HL-60 (cell line): ENCODE data around the gene NOS3.

Experiments
- DNase-seq, 2 experiments: peaks; one replicate each; pipeline ENCODE4 v3.0.0-alpha.2; 2010 to 2020; ENCODE audit warnings: low read depth in 1 of 2, low spot score in 1 of 2
- H3K27ac ChIP-seq: fragments of 250-450 bp; sonication (Bioruptor Pico); replicated peaks from 2 replicates; pipeline ENCODE4 v1.5.1; 2020; ENCODE audit warnings: mild to moderate bottlenecking, moderate library complexity
- H3K27me3 ChIP-seq: fragments of 250-450 bp; sonication (Bioruptor Pico); 2 replicates; pipeline ENCODE4 v1.5.1; 2021; ENCODE audit warnings: mild to moderate bottlenecking, moderate library complexity; ENCODE audit not compliant: insufficient read depth, poor library complexity, severe bottlenecking
- H3K4me3 ChIP-seq: replicated peaks from 2 replicates; pipeline ENCODE4 v1.5.1; 2011; ENCODE audit warnings: mild to moderate bottlenecking, control low read depth, low read length; ENCODE audit not compliant: insufficient read depth
- CTCF ChIP-seq: IDR thresholded peaks from one replicate; pipeline ENCODE4 v1.5.1; 2011; ENCODE audit warnings: low read length, control low read depth, inconsistent platforms; ENCODE audit not compliant: insufficient read depth
- GABPA ChIP-seq: IDR thresholded peaks from 2 replicates; pipeline ENCODE4 v1.6.1; 2012; ENCODE audit warnings: low read depth
- POLR2AphosphoS5 ChIP-seq: IDR thresholded peaks from 2 replicates; pipeline ENCODE4 v1.6.1; 2012; ENCODE audit warnings: low read depth
- SPI1 ChIP-seq: IDR thresholded peaks from 2 replicates; pipeline ENCODE4 v1.6.1; 2012; ENCODE audit warnings: low read depth, mild to moderate bottlenecking, borderline replicate concordance
- TF ChIP-seq, protein P1 (sequence below): IDR thresholded peaks from 2 replicates; pipeline ENCODE4 v1.6.1; 2012; ENCODE audit warnings: low read depth; ENCODE audit not compliant: insufficient replicate concordance

Gene NOS3

GRCh38 chr7:150971242-150972022 is 19.4 kb upstream of the NOS3 start:
- Histone ChIP-seq H3K4me3 (no peak overlapping the region), H3K27me3 (peaks cover 53% of the 10 kb centered on the region), H3K27ac (no peak overlapping the region)
- DNase-seq: no peak
- TF ChIP-seq POLR2AphosphoS5 (no peak), CTCF (no peak), GABPA (no peak), SPI1 (no peak)
- TF ChIP-seq, protein P1, sequence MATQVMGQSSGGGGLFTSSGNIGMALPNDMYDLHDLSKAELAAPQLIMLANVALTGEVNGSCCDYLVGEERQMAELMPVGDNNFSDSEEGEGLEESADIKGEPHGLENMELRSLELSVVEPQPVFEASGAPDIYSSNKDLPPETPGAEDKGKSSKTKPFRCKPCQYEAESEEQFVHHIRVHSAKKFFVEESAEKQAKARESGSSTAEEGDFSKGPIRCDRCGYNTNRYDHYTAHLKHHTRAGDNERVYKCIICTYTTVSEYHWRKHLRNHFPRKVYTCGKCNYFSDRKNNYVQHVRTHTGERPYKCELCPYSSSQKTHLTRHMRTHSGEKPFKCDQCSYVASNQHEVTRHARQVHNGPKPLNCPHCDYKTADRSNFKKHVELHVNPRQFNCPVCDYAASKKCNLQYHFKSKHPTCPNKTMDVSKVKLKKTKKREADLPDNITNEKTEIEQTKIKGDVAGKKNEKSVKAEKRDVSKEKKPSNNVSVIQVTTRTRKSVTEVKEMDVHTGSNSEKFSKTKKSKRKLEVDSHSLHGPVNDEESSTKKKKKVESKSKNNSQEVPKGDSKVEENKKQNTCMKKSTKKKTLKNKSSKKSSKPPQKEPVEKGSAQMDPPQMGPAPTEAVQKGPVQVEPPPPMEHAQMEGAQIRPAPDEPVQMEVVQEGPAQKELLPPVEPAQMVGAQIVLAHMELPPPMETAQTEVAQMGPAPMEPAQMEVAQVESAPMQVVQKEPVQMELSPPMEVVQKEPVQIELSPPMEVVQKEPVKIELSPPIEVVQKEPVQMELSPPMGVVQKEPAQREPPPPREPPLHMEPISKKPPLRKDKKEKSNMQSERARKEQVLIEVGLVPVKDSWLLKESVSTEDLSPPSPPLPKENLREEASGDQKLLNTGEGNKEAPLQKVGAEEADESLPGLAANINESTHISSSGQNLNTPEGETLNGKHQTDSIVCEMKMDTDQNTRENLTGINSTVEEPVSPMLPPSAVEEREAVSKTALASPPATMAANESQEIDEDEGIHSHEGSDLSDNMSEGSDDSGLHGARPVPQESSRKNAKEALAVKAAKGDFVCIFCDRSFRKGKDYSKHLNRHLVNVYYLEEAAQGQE: no peak

DNA sequence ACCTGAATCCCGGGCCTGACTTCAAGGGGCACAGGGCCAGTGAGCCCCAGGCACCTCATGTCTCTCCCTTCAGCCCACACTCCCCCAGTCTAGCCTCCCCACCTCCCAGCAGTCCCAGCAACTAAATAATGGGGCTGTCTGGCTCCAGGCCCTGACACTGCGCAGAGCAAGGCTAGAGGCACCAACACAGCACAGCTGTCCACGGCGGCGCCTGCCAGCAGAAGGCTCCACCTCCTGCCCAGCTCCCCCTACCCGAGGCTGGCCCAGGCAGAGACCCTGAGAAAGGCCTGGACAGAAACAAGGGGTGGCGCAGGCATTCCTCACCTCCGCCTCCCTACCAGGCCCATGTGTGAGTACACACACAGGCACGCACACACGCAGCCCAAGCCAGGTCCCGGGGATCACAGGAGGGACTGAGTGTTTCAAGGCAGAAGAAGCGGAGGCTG is 18.8 kb upstream of the NOS3 start:
- no peak overlapping the region for H3K4me3 ChIP-seq
- no peak for DNase-seq
- H3K27me3 ChIP-seq: peaks cover 53% of the 10 kb centered on the region
- H3K27ac ChIP-seq: no peak overlapping the region
- TF ChIP-seq, protein P1: no peak

- peaks cover 53% of the 10 kb centered on the region for H3K27me3 ChIP-seq
- DNase-seq: no peak
- TF ChIP-seq SPI1 (no peak), GABPA (no peak), POLR2AphosphoS5 (no peak), CTCF (no peak)
- TF ChIP-seq, protein P1: no peak
- no peak overlapping the region for H3K4me3 ChIP-seq
- H3K27ac ChIP-seq: no peak overlapping the region
These were observed 18.1 kb upstream of the NOS3 start for GRCh38 chr7:150972741-150973140.
